Activated T-cell treated with anti-CD3 and anti-CD28 coated beads for 1 hour (primary cell): ENCODE measurements around the gene ZNF263.

Source experiments
- DNase-seq: peaks from one replicate; pipeline ENCODE4 v3.0.0-alpha.2; 2020; ENCODE audit warnings: low read depth

The ZNF263 gene

DNA sequence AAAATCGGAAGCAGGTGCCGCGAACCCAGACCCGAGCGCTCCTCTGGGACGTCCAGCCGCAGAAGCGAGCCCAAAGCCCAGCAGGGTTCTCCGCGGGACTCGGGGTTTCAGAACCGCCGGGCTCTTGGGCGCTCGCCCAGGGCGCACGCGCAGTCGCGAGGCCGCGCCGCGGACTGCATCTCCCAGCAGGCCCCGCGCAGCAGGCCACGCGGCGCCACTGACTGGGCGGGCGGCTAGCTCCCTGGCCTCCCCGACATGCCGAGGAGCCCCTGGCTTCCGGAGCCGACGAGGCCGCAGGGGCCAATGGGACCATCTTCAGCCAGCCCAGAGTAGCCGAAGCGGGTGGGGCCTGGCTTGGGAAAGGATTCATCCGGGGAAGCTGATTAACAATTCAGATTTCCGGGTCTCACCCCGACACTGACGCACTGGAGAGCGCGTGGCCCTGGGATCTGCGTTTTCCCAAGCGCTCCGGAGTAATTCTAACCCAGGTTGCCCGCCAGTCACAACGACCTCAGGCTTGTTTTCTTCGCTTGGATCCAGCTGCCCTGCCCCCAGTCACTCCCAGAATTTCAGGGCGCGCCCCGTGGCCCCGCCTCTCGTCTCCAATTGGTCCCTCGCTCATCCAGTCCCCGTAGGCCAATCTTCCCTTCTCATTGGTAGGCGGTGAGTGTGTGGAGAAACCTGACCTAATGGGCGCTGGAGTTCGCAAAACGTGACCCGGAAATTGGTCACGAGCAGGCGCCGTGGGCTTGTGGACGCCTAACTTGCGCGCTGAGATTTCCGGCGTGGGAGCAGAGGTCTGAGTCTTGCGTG lies at the start of gene ZNF263:
ZNF263 (plus strand) TSS at position 762 of the 813 bp plus-strand sequence. CDS start 328 bp downstream, outside the sequence.
- peak; percentile 90 for DNase-seq

DNA sequence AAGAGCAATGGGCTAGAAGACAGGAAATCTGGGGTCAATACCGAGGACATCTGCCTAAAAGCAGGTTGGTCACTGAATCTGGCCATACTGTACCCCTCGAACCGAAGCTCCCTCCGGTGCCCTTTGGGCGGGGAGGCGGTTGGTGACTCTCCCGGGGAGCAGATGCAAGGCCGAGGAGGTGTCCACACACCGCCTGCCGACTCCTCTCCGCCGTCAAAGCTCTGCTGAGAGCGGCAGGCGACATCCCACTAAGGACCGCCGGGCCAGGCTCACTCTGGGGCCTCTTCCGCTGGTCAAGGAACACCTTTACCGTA lies 48.8 kb upstream of the ZNF263 start:
- no peak for DNase-seq

DNA sequence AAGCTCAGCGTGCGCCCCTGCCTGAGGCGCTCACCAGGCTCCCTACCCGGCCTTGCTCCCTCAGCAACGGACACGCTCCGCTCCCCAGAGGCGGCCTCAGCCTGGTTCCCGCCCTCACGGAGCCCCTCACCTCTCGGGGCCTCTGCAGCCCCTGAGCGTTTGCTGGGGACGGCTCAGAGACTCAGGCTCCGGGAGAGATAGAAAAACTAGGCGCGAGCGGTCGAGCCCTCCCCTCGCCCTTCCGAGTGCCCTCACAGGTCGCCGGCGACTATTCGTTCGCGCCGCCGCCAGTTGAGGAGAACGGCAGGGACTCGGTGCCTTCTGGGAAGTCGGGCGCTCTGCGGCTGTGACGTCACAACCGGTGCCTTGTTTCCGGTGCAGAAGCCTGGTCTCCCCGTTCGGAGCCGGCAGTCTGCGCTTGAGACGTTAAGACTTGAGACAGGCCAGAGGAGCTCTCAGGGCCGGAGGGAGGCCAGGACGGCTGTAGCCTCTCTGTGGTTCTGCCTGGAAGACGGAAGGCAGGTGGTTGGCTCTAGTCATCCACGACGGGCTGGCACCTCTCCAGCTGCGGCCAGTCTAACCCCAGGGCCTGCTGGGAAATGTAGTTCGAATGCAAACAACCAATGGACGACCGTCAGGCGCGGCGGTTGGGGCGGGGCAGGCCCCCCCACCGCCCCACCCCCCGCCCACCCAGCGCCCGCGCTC lies 48.3 kb upstream of the ZNF263 start, which contains the start of gene ZNF200:
ZNF200 (minus strand) TSS at position 302 of the 705 bp plus-strand sequence. CDS start 1,403 bp downstream, outside the sequence.
- DNase-seq = peak; percentile 86

DNA sequence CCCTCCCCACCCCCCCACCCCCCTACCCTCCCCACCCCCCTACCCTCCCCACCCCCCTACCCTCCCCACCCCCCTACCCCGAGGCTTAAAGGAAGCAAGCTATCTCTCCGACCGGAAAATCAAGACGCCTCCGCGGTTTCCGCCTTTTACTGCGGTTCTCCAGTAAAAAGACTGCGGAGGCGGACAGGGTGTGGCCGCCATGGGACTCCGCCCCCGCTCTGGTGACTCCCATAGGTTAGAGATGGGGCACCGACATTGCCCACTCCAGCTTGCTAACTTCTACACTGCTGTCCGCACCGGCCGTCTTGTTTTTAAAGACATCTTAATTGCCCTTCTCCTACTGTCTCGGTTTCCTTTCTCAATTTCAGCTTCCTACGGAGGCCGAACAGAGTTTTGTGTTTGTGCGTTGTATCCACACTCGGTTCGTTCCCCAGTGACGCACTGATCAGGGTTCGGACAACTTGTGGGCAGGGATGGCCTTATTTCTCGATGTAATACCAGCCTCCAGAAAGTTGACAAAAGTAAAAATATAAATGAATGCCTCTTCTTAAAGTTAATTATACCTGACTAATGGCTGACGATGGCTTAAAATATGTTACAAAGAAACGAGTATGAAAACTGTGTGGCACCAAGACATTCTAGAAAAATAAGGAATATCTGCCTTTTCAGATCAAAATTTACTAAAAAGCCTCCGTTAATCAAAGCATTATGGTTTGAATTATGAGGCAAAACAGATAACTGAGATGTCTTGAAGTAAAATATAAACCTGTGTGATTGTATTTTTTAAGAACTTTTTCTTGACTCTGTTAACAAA lies 47.2 kb upstream of the ZNF263 start:
- no peak for DNase-seq

DNA sequence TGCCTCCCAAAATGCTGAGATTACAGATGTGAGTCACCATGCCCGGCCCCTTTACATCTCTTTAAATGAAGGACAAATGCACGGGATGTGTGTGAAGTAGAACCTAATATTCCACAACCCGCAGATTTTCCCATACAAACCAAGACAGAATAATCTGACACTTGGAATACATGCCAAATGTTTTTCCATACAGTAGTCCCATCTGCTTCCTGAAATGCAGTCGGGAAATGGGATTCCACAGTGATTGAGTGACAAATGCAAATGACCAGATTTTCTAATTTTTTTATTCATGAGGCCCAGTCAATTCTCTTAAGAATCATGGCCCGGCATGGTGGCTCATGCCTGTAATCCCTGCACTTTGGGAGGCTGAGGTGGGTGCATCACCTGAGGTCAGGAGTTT lies 41.5 kb upstream of the ZNF263 start:
- DNase-seq = no peak

DNA sequence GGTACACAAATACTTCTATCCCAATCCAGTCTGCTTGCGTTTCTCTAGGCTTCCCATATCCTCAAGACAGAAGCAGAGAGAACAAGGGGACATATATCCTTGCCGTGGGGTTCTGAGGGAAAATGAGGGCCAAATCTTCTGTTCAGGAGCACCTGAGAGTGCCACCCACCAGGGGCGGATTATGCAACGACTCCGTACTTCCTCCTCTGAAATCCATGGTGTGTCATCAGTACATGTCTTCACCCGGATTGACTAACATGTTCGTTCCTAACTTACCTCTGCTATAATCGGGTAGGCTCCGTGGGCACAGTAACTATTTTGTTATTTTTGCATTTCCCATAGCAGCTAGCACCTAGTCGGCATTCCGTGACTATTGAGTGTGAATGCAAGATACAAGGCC lies 40.6 kb upstream of the ZNF263 start:
- no peak for DNase-seq

DNA sequence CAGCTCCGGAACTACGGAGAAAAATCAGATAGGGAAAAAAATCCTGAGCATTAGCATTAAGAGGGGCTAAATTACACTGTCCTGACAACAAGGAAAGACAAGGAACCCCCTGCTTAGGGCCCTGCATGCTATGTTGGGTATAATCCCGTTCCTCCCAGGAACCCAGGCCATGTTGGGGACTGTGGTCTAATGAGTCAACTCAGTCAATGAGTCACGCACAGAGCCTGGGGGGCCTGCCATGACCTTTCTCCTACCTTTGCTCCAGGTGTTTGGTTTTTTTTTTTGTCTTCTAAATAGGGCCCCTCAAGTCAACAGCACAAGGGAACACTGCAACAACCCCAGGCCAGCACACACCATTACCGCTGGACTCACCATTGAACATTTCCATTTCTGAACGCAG lies 39.4 kb upstream of the ZNF263 start:
- no peak for DNase-seq

DNA sequence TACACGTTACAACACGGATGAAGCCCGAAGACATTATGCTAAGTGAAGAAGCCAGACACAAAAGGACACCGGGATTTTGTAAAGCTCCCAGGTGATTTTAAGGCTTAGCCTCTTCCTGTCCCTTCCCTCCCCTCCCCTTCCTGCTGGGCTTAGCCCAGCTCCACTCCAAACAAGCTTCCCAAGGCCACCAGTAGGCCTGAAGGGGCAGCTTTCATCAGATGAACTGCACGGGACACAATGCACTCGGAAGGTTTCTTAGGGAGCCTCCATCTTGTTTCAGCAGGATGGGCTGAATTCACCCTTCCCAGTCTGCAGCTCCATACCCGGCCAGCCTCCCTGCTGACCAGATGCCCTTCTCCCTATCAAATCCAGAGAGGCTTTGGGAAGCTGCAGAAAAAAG lies 37.3 kb upstream of the ZNF263 start:
- DNase-seq = no peak

DNA sequence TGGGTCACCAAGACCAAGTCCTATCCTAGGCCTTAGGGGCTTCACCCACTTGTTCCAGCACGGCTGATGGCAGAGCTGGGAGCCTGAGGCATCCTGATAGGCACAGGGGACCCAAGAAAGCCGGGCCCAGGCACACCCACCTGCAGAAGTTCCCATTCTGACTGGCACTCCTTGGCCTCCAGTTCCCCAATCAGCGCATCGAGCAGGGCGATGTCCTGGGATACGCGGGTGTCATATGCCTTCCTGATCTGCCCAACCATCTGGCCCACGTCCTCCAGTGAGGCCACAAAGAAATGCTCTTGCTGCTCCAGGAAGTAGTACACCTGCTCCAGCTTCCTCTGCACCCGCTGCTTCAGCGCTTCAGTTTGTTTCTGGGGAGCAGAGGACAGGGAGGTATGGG lies 36.4 kb upstream of the ZNF263 start:
- no peak for DNase-seq

DNA sequence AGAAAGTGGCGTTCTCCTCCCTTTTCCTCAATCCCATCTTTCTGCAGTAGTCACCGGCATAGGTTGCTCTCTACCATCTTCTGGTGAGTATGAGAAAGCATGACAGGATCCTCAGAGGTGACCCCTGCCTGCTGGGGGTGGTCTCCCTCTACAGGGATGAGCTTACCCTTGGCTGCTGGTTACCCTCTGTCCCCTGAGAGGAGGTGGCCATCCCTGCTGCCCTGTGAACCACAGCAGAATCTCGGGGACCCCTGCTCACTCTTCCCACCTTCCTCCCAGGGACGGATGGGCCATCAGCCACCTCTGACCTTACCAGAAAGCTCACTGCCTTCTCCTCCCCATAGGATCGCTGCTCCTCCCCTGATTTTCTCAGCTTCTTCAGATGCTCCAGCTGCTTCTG lies 34.7 kb upstream of the ZNF263 start:
- no peak for DNase-seq

DNA sequence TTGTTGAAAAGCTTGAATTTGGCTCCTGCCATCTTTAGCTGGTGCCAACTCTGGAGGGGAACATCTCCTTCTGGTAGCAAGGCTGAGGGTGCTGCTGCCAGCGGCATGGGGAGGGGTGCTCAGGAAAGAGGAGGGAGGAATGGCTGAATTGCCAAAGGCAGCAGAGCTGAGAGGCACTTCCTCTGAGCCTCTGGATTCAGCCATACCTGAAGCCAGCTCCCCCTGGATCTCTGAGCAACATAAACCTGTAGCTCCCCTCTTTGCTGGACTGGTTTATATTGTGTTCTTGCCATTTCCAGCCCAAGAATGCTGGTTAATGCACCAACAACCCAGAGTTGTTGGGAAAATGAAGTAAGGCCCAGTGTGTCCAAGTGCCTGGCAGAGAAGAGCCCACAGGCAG lies 34.3 kb upstream of the ZNF263 start:
- no peak for DNase-seq

DNA sequence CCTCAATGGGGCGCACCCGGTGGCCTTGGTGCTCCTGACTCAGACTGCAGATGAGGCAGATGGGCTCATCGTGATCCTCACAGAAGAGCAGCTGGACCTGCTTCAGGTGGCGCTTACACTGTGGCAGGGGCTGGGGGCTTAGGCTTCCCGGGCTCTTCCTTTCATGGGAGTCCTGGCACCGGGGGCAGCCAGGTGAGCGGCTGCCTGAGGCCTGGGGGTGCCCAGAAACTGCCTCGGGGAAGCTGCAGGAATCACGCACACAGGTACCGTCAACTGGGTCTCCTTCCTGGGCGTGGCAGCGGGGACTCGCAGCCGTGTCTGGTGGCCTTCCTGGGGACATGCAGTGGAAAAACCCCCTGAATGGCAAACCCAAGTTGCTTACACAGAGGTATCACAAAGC lies 33.8 kb upstream of the ZNF263 start:
- DNase-seq = no peak

DNA sequence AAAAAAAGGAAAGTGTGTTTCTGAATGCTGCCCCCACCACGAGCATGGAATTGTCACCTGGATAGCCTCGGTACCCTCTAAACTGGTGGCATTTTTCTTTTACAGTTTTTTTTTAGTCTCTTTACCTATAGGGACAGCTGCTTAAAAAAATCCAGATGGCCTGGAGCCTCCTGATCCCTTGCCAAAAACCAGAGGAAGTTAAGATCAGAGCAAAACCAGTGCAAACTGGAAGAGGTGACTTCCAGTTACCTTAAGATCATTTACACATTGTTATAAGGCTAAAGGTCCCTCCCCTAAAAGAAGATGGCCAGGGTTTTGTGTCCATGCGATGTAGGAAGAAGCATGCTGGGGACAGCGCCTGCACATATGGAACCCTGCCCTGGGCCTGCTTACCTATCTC lies 30.3 kb upstream of the ZNF263 start:
- DNase-seq = no peak

DNA sequence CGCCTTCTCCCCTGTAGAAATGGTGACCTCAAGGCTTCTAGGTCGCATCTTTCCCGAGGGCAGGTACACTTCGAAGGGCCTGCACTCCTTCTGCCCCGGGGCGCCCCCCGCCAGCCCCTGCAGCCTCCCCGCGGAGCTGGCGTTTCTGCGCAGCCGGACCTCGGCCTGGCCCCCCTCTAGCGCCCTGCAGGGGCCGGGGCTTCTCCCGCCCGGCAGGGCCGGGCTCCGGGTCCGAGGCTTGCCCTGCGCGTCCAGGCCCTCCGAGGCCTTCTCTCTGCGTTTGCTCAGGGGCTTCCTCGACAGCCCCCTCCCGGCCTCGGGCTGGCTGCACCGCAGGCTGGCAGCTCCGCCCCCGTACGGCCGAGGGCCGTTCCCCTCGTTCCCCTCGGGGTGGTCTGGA lies 29.0 kb upstream of the ZNF263 start:
- no peak for DNase-seq

DNA sequence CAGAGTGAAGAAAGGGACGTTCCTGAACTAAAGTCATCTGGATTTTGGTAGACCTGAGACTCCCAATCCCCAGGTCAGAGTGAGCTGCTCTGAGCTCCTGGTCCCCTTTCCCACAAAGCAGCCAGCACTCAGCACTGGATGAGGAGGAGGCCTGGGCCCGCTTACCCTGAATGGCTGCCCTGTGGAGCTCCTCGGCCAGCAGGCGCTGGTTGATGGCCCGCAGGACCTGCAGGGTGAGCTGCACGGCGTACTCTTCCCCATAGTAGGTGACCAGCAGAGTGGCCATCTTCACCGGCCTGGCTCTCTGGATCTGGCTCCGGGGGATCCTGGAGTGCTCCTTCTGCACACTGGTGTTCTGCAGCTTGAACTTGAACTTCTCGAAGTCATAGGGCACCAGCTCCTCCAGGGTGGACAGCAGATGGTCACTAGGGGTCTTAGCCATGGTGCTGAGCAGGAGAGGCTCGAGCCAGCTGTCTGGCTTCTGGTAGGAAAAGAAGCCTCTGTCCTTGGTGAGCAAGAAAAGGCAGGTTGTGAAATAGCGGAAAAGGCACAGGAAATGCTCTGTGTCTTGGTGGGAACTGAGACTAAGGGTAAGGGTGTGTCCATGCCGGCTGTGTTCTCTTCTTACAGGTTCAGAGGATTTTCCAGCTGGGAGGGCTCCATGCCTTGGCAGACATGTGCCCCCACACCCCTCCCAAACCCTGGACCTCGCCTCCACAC lies 27.0 kb upstream of the ZNF263 start, which contains the start of gene MEFV:
MEFV (minus strand) TSS at position 488 of the 720 bp plus-strand sequence; CDS start at position 442, 46 bp downstream.
- DNase-seq = no peak

DNA sequence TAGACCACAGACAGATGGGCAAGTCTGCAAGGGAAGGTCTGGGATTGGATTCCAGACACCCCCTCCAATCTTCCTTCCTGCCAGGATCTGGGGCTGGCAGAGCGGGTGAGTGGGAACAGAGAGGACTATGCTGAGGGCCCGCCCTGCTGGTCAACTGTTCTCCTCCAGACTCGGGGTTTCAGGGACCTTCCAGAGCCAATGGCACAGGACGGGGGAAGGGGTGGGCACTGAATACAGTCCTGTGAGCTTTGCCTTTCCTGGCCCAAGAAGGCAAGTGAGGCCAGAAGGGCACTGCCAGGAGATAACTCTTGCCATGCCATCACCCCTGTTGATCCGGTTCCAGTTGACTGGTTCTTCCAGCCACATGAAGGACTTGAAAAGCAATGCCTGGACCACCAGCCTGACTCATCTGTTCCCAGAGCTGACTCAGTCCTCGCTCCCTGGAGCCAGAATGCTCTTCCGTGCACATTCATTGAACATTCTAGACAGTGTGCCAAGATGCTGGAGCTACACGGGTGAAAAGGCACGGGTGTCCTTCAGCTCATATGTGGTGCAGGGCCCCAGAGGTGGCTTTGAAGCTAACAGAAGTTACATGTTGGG lies 26.3 kb upstream of the ZNF263 start:
- DNase-seq = no peak

DNA sequence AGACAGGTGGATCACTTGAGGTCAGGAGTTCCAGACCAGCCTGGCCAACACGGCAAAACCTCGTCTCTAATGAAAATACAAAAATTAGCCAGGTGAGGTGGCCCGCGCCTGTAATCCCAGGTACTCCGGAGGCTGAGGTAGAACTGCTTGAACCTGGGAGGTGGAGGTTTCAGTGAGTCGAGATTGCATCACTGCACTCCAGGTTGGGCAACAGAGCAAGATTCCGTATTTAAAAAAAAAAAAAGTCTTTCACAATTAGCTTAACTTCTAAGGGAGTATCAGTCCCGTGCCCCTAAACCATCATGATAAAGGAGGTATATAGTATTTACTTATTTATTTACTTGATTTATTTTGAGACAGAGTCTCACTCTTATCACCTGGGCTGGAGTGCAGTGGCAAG lies 23.5 kb upstream of the ZNF263 start:
- no peak for DNase-seq

DNA sequence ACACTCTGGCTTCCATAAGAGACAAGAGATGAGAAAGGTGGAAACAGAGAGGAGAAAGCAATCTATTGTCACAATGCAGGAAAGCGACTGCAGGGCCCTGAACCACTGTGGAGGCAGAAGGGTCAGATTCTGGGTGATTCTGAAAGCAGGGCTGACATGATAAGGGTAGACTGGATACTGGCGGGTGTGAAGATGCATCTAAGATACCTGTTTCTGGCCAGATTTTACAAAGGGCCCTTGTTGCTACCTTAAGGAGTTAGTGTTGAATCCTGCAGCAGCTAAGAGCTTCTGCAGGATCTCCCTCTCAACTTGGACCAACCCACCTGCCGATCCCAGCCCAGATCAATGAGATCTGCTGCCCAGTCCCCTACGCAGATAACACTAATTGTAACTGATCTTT lies 20.8 kb upstream of the ZNF263 start:
- no peak for DNase-seq

DNA sequence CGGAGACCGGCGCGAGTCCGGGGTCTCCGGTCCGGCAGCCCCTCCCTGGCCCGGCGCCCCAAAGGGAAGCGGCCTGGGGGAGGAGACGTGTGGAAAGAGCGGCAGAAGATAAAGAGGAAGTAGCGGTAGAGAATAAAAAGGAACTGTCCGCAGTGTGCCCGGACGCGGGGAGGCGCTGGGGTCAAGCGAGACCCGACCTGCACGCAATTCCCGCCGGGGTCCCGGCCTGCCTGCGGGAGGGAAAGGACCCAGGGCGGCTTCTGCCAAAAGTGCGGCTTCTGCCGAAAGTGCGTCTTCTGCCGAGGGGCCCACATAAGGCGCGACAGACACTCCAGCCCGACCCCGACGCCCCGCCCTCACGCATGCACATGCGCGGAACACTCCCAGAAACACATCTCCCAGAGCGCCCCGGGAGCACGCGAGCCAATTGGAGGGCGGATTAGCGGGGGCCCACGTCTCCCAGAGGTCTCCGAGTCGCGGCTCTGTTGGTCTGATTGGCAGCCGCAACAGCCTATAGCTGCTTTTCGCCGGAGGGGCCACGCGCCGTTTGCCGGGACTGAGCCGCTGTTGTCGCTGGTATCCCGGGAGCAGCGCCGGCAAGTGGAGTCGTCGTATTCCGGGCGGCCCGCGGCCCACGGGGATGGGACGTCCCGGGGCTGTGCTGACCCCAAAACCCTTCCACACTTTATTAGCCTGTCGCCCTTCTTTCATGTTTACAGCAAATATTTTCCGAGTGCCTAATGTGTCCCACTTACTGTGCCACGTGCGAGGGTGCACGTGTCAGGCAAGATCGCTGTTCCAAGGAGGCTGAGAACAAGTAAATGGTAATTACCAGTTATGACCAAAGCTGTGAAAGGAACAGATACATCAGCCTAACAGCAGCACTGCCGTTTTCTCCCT lies 18.9 kb upstream of the ZNF263 start:
- DNase-seq = peak; percentile 97

DNA sequence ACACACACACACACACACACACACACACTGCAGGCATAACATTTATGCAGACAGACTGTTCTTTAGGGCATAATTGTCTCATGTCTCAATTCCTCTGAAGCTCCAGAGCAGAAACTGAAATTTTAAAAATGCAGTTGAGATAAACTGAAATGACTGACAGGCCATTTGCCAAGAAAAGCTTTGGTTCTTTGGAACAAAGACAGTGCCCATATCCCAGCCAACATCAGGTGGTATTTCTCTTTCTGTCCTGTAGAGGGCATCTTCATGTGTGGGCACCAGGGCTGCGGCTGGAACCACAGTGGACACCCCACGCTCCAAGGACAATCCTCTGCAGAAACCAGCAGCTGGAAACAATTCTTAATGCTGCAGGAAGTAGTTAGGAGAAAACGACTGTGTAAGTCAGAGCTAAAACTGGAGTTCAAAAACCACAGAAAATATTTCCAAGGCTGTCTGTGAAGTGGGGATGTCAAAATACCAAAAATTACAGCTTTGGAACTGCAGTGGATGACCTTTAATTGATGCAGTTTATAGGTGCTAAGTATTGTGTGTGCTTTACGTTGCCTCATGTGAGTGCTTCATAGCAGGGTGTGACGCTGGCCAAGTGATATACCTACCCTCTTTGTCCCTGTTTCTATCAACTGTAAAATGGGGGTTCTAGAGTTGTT lies 16.3 kb upstream of the ZNF263 start:
- DNase-seq = no peak
